Natural killer cell (primary cell): ENCODE results near the gene ZG16B. TPM values are rescaled to one million over a fixed set of nuclear protein-coding genes. Genes with fewer than 3 reads are reported as not detected.

Experiments
- ATAC-seq, 3 donors: fragments of 150-1000 bp in 2 of 3; fragments of 200-7000 bp in 1 of 3; cut with Tn5 transposase; 1 replicate in 1 of 3; 2 replicates in 2 of 3; pipeline ENCODE4 v1.10.0; 2021; ENCODE audit warnings: mild to moderate bottlenecking in 2 of 3, moderate library complexity in 2 of 3
- DNase-seq, 2 donors: peaks; one replicate each; pipeline versions ENCODE4 v3.0.0 to v3.0.0-alpha.2; 2013 to 2021; ENCODE audit warnings: mixed read lengths in 1 of 2
- H3K27ac ChIP-seq: one replicate; pipeline ENCODE4 v1.5.1; 2013; ENCODE audit warnings: mild to moderate bottlenecking, low read length
- H3K27me3 ChIP-seq: one replicate; pipeline ENCODE4 v1.6.1; 2013; ENCODE audit warnings: low read length; ENCODE audit not compliant: control insufficient read depth, insufficient read depth
- H3K36me3 ChIP-seq: one replicate; pipeline ENCODE4 v1.6.1; 2013; ENCODE audit warnings: low read length; ENCODE audit not compliant: control insufficient read depth, insufficient read depth
- H3K4me1 ChIP-seq: one replicate; pipeline ENCODE4 v1.6.1; 2013; ENCODE audit warnings: low read length; ENCODE audit not compliant: control insufficient read depth, insufficient read depth
- H3K4me3 ChIP-seq: one replicate; pipeline ENCODE4 v1.5.1; 2013; ENCODE audit warnings: low read length
- H3K9me3 ChIP-seq: one replicate; pipeline ENCODE4 v1.6.1; 2013; ENCODE audit warnings: low read length; ENCODE audit not compliant: control insufficient read depth, insufficient read depth
- H3K27ac Mint-ChIP-seq, 2 donors: one replicate each; pipeline ENCODE4 v1.8.0; 2022; ENCODE audit warnings: mild to moderate bottlenecking in 2 of 2, mixed read lengths in 2 of 2, moderate library complexity in 1 of 2
- H3K27me3 Mint-ChIP-seq, 2 donors: one replicate each; pipeline ENCODE4 v1.8.0; 2022; ENCODE audit warnings: low read depth in 2 of 2, mixed read lengths in 2 of 2
- H3K36me3 Mint-ChIP-seq: one replicate; pipeline ENCODE4 v1.8.0; 2022; ENCODE audit warnings: mixed read lengths
- H3K4me1 Mint-ChIP-seq, 2 donors: one replicate each; pipeline ENCODE4 v1.8.0; 2022; ENCODE audit warnings: mixed read lengths in 2 of 2
- H3K4me3 Mint-ChIP-seq: one replicate; pipeline ENCODE4 v1.8.0; 2022; ENCODE audit warnings: mild to moderate bottlenecking, moderate library complexity, mixed read lengths
- H3K9me3 Mint-ChIP-seq, 2 donors: one replicate each; pipeline ENCODE4 v1.8.0; 2022; ENCODE audit warnings: mixed read lengths in 2 of 2
- WGBS: methylation state at CpG from one replicate; pipeline ENCODE4 v1.1.7; 2013; ENCODE audit warnings: missing lambda C conversion rate; ENCODE audit not compliant: insufficient coverage; 5-methylcytosine and 5-hydroxymethylcytosine counted together
- intact Hi-C: fragments of 100-400 bp; cut with micrococcal nuclease; formaldehyde crosslinking; loops from one replicate; pipeline ENCODE4 v1.14.2; 2022
- total RNA-seq, 4 donors: library from RNA; stranded (reverse); fragments of 120-200 nt in 1 of 4; gene quantifications; one replicate each; pipeline versions ENCODE4 v1.2.3 to v1.2.4, GENCODE V29; 2013 to 2022
- TF ChIP-seq, protein P1 (sequence below): fragments of 200-600 bp; IDR thresholded peaks from one replicate; pipeline ENCODE4 v1.8.0; 2022; ENCODE audit warnings: antibody characterized with exemption

Gene ZG16B
- total RNA-seq, 3 donors from 2014 or later (not counting 1 experiment from before 2014, with no cell fraction given), result 0.78 to 1.5 (median 1.1) TPM

DNA sequence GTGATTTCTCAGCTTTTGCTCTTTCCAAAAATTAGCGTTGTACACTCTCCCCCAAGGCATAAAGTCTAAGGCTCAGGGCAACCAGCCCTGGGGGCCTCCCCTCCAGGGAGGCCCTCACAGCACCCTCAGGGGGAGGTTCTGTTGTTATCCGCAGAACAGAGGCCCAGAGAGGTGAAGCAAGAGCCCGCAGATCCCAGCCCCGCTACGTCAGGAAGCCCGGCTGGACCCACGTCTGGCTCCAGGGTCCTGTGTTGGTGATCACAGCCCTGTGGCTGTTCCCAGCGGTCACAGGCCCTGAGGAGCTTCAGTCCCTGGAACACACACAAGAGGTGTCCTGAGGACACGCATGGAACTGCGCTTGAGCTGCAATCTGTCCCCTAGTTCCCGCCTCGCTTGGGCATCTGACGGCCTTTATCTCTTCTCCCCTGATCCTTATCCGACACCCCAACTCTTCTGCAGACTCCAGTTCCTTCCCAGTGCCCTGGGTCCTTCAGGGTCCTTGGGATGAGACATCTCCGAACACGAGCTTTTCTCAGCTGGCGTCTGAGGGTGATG is 1.1 kb upstream of the ZG16B start:
- TF ChIP-seq, protein P1, sequence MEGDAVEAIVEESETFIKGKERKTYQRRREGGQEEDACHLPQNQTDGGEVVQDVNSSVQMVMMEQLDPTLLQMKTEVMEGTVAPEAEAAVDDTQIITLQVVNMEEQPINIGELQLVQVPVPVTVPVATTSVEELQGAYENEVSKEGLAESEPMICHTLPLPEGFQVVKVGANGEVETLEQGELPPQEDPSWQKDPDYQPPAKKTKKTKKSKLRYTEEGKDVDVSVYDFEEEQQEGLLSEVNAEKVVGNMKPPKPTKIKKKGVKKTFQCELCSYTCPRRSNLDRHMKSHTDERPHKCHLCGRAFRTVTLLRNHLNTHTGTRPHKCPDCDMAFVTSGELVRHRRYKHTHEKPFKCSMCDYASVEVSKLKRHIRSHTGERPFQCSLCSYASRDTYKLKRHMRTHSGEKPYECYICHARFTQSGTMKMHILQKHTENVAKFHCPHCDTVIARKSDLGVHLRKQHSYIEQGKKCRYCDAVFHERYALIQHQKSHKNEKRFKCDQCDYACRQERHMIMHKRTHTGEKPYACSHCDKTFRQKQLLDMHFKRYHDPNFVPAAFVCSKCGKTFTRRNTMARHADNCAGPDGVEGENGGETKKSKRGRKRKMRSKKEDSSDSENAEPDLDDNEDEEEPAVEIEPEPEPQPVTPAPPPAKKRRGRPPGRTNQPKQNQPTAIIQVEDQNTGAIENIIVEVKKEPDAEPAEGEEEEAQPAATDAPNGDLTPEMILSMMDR, result no peak
- H3K4me3 ChIP-seq, result no peak overlapping the region
- H3K4me3 Mint-ChIP-seq, result no peak overlapping the region
- peaks cover 7 to 10% of the 10 kb centered on the region in 2 donors for H3K4me1 Mint-ChIP-seq
- ATAC-seq (no peak), DNase-seq (no peak)
- H3K9me3 Mint-ChIP-seq, result no peaks in the 10 kb centered on the region
- intact Hi-C loops, result no loop called here
- H3K27ac Mint-ChIP-seq, result no peak overlapping the region
- peaks cover 10% of the 10 kb centered on the region for H3K4me1 ChIP-seq
- H3K9me3 ChIP-seq, result no peaks in the 10 kb centered on the region
- no peaks in the 10 kb centered on the region for H3K36me3 Mint-ChIP-seq
- no peaks in the 10 kb centered on the region for H3K36me3 ChIP-seq
- 96% methylated on average over 17 of the region's 17 CpGs for WGBS
- H3K27me3 ChIP-seq, result no peaks in the 10 kb centered on the region
- peaks cover 0 to 3% of the 10 kb centered on the region in 2 donors for H3K27me3 Mint-ChIP-seq
- H3K27ac ChIP-seq, result no peak overlapping the region

DNA sequence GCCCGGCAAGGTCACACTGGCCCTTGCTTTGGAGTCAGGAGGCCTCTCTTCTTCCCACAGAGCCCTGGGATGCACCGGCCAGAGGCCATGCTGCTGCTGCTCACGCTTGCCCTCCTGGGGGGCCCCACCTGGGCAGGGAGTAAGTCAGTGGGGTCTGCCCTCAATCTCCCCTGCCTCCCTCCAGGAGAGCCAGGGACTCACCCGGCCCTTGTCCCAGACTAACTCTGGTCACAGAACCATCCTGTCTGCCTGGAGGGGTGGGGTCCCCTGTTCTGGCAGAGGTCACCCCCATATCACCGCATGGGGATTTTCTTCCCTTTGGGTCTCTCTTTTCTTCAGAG is 222 bp downstream of the ZG16B start:
- Mint-ChIP-seq H3K27ac (no peak overlapping the region), H3K36me3 (no peaks in the 10 kb centered on the region), H3K9me3 (no peaks in the 10 kb centered on the region), H3K4me3 (no peak overlapping the region), H3K27me3 (peaks cover 0 to 3% of the 10 kb centered on the region in 2 donors), H3K4me1 (peaks cover 9 to 10% of the 10 kb centered on the region in 2 donors)
- intact Hi-C loops, result no loop called here
- WGBS, result 83% methylated on average over 5 of the region's 5 CpGs
- H3K9me3 ChIP-seq, result no peaks in the 10 kb centered on the region
- no peaks in the 10 kb centered on the region for H3K36me3 ChIP-seq
- ATAC-seq (no peak), DNase-seq (no peak)
- peaks cover 10% of the 10 kb centered on the region for H3K4me1 ChIP-seq
- H3K27ac ChIP-seq, result no peak overlapping the region
- no peak overlapping the region for H3K4me3 ChIP-seq
- H3K27me3 ChIP-seq, result no peaks in the 10 kb centered on the region
- TF ChIP-seq, protein P1, result no peak

DNA sequence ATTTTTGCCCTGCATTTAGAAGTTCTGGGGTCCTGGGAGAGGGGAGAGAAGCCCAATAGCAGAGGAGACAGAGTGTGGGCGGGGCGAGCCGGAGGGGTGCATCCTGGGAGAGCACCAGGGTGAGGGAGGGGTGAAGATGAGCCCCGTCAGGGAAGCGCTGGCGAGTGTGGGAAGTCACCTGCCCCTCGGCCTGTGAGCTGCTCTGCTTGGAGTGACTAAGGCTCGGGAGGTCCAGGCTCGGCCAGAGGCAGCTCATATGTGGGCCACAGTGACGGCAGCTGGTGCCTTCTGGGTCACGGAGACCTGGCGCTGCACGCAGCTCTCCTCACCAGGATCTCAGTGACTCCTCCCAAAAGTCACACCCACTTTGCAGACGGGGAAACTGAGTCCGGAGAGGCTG is 1.1 kb downstream of the ZG16B start:
- H3K9me3 ChIP-seq, result no peaks in the 10 kb centered on the region
- DNase-seq (no peak), ATAC-seq (no peak)
- H3K4me1 ChIP-seq, result peaks cover 10% of the 10 kb centered on the region
- H3K36me3 Mint-ChIP-seq, result no peaks in the 10 kb centered on the region
- TF ChIP-seq, protein P1, result no peak
- H3K4me1 Mint-ChIP-seq, result peaks cover 10 to 17% of the 10 kb centered on the region in 2 donors
- no peaks in the 10 kb centered on the region for H3K9me3 Mint-ChIP-seq
- no peak overlapping the region for H3K27ac Mint-ChIP-seq
- H3K27ac ChIP-seq, result no peak overlapping the region
- H3K27me3 Mint-ChIP-seq, result peaks cover 0 to 3% of the 10 kb centered on the region in 2 donors
- no peaks in the 10 kb centered on the region for H3K36me3 ChIP-seq
- intact Hi-C loops, result no loop called here
- no peak overlapping the region for H3K4me3 ChIP-seq
- no peak overlapping the region for H3K4me3 Mint-ChIP-seq
- 90% methylated on average over 15 of the region's 15 CpGs for WGBS
- no peaks in the 10 kb centered on the region for H3K27me3 ChIP-seq

DNA sequence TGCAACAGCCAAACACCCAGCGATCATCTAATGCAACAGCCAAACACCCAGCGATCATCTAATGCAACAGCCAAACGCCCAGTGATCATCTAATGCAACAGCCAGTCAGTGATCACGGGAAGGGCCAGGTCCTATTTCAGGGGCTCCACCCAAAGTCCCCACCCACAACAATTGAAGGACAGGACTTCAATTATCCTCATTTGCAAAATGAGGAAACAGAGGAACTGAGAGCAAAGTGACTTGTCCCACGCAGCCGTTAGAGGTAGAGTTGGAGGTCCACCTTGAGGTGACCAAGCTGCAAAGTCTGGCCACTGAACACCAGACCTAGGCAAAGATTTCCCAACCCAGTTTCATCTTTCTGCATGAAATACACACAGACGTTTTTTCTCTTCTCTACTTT is 3.7 kb downstream of the ZG16B start:
- no peak for ATAC-seq
- no peak overlapping the region for H3K27ac ChIP-seq
- H3K36me3 Mint-ChIP-seq, result no peaks in the 10 kb centered on the region
- intact Hi-C loops, result no loop called here
- no peak overlapping the region for H3K4me3 Mint-ChIP-seq
- no peak for DNase-seq
- no peak overlapping the region for H3K27ac Mint-ChIP-seq
- peaks cover 28 to 38% of the 10 kb centered on the region in 2 donors for H3K4me1 Mint-ChIP-seq
- no peaks in the 10 kb centered on the region for H3K9me3 ChIP-seq
- H3K4me3 ChIP-seq, result no peak overlapping the region
- peaks cover 0 to 3% of the 10 kb centered on the region in 2 donors for H3K27me3 Mint-ChIP-seq
- H3K27me3 ChIP-seq, result no peaks in the 10 kb centered on the region
- no peaks in the 10 kb centered on the region for H3K9me3 Mint-ChIP-seq
- 68% methylated on average over 5 of the region's 7 CpGs for WGBS
- TF ChIP-seq, protein P1, result no peak
- H3K4me1 ChIP-seq, result peaks cover 17% of the 10 kb centered on the region
- H3K36me3 ChIP-seq, result no peaks in the 10 kb centered on the region
